OCI-LY7 (cell line): ENCODE measurements around the gene SPAG9.

Experiments
- EZH2phosphoT487 ChIP-seq: fragments of 200-600 bp; sonication (generic); IDR thresholded peaks from 2 replicates; pipeline ENCODE4 v1.6.1; 2018; ENCODE audit warnings: low read depth, borderline replicate concordance, mild to moderate bottlenecking, mixed run types, antibody characterized with exemption, low read length, moderate library complexity, mixed read lengths
- TF ChIP-seq, protein P1 (sequence below): fragments of 200-600 bp; sonication (generic); conservative IDR thresholded peaks from 2 replicates; pipeline ENCODE4 v1.5.1; 2014; ENCODE audit warnings: mild to moderate bottlenecking, antibody characterized with exemption, low read length, moderate library complexity, mixed read lengths

DNA sequence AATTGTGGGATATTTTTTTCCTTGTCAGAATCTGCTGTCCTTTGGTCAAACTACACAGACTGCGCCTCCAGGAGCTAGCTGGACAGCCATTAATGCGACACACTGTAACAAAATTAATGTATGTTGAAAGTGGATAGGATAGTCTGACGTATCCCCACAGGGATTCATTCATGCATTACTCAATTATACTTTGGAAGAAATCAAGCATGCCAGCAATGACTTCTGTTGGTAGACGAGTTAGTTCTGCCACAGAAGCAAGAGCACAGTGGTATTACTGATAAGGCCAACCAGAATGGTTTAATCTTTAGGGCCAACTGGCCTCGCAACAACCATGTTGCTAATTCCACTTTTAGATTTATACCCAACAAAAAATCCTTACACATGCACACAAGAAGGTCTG, 148.1 kb downstream of the SPAG9 start:
- TF ChIP-seq, protein P1, sequence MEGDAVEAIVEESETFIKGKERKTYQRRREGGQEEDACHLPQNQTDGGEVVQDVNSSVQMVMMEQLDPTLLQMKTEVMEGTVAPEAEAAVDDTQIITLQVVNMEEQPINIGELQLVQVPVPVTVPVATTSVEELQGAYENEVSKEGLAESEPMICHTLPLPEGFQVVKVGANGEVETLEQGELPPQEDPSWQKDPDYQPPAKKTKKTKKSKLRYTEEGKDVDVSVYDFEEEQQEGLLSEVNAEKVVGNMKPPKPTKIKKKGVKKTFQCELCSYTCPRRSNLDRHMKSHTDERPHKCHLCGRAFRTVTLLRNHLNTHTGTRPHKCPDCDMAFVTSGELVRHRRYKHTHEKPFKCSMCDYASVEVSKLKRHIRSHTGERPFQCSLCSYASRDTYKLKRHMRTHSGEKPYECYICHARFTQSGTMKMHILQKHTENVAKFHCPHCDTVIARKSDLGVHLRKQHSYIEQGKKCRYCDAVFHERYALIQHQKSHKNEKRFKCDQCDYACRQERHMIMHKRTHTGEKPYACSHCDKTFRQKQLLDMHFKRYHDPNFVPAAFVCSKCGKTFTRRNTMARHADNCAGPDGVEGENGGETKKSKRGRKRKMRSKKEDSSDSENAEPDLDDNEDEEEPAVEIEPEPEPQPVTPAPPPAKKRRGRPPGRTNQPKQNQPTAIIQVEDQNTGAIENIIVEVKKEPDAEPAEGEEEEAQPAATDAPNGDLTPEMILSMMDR = no peak
- TF ChIP-seq EZH2phosphoT487 = no peak
